HG03095 (cell line): ENCODE data around the gene ZNF423.
"Not testable (repeated sequence)": the region's sequence is repeated elsewhere in the genome, so short reads cannot be mapped to it uniquely, and the experiment has no call there.

Experiments
- ATAC-seq: cut with Tn5 transposase; IDR thresholded peaks from one replicate; pipeline ENCODE4 v1.9.1; 2021; ENCODE audit warnings: moderate library complexity; ENCODE audit not compliant: unreplicated experiment

The ZNF423 gene

GRCh38 chr16:49566432-49566831 is 289.5 kb downstream of the ZNF423 start:
- no peak for ATAC-seq

GRCh38 chr16:49564496-49565229 is 291.2 kb downstream of the ZNF423 start:
- ATAC-seq = no peak

GRCh38 chr16:49563666-49564065 is 292.2 kb downstream of the ZNF423 start:
- no peak for ATAC-seq

GRCh38 chr16:49562894-49563293 is 293.0 kb downstream of the ZNF423 start:
- ATAC-seq = not testable (repeated sequence)

GRCh38 chr16:49562228-49562627 is 293.7 kb downstream of the ZNF423 start:
- ATAC-seq = no peak

GRCh38 chr16:49560004-49560830 is 295.7 kb downstream of the ZNF423 start:
- ATAC-seq = no peak

GRCh38 chr16:49559242-49559641 is 296.7 kb downstream of the ZNF423 start:
- no peak for ATAC-seq

- no peak for ATAC-seq
These were observed 297.5 kb downstream of the ZNF423 start for GRCh38 chr16:49558451-49558850.

- ATAC-seq = no peak
These were observed 299.1 kb downstream of the ZNF423 start for GRCh38 chr16:49556606-49557446.

- no peak for ATAC-seq
These were observed 299.7 kb downstream of the ZNF423 start for GRCh38 chr16:49556249-49556605.

GRCh38 chr16:49554681-49555080 is 301.2 kb downstream of the ZNF423 start:
- no peak for ATAC-seq

GRCh38 chr16:49552313-49552928 is 303.5 kb downstream of the ZNF423 start:
- no peak for ATAC-seq

- ATAC-seq = no peak
These were observed 305.2 kb downstream of the ZNF423 start for GRCh38 chr16:49550666-49551065.

- no peak for ATAC-seq
These were observed 305.8 kb downstream of the ZNF423 start for GRCh38 chr16:49550140-49550539.

- no peak for ATAC-seq
These were observed 307.5 kb downstream of the ZNF423 start for GRCh38 chr16:49548325-49548970.

GRCh38 chr16:49547448-49547847 is 308.5 kb downstream of the ZNF423 start:
- no peak for ATAC-seq

GRCh38 chr16:49546735-49547134 is 309.2 kb downstream of the ZNF423 start:
- ATAC-seq = no peak

GRCh38 chr16:49545741-49546448 is 310.0 kb downstream of the ZNF423 start:
- no peak for ATAC-seq

- ATAC-seq = no peak
These were observed 310.7 kb downstream of the ZNF423 start for GRCh38 chr16:49545243-49545642.

GRCh38 chr16:49544828-49545227 is 311.1 kb downstream of the ZNF423 start:
- ATAC-seq = no peak
